Activated CD4-positive, alpha-beta memory T cell treated with anti-CD3 and anti-CD28 coated beads, Interleukin-2, amount 10 ng/mL, durations not matched to agents 7 days and 5 days (primary cell): ENCODE data around the gene CCDC88C. TPM values are rescaled to one million over a fixed set of nuclear protein-coding genes. Genes with fewer than 3 reads are reported as not detected.
A peak's percentile ranks its signal among the peaks of the same experiment; 100 is the strongest.

Experiments used
- CTCF ChIA-PET: fragments of 350-600 bp; sonication (Branson Sonifier 250); formaldehyde crosslinking; loops from one replicate; lab custom pipeline; 2021; ENCODE audit warnings: antibody characterized with exemption, inconsistent platforms; lab: Charles Lee
- POLR2A ChIA-PET: fragments of 350-600 bp; sonication (Branson Sonifier 250); formaldehyde crosslinking; loops from one replicate; lab custom pipeline; 2021; ENCODE audit warnings: antibody characterized with exemption; lab: Charles Lee
- DNase-seq: peaks from one replicate; pipeline ENCODE4 v3.0.0-alpha.2; 2020
- H3K27ac Mint-ChIP-seq: one replicate; pipeline ENCODE4 v1.8.0; 2021; ENCODE audit warnings: mild to moderate bottlenecking, mixed read lengths
- H3K27me3 Mint-ChIP-seq: one replicate; pipeline ENCODE4 v1.8.0; 2021; ENCODE audit warnings: mixed read lengths
- H3K36me3 Mint-ChIP-seq: one replicate; pipeline ENCODE4 v1.8.0; 2021; ENCODE audit warnings: low read depth, mixed read lengths
- H3K4me1 Mint-ChIP-seq: one replicate; pipeline ENCODE4 v1.8.0; 2021; ENCODE audit warnings: mixed read lengths
- H3K4me3 Mint-ChIP-seq: one replicate; pipeline ENCODE4 v1.8.0; 2021; ENCODE audit warnings: mild to moderate bottlenecking, mixed read lengths
- H3K9me3 Mint-ChIP-seq: one replicate; pipeline ENCODE4 v1.8.0; 2021; ENCODE audit warnings: mixed read lengths
- total RNA-seq, 2 experiments: library from RNA; stranded (reverse); gene quantifications; one replicate each; pipeline ENCODE4 v1.2.3, GENCODE V29; 2021

The CCDC88C gene
- total RNA-seq, 2 experiments from 2014 or later = 168 to 175 TPM

GRCh38 chr14:91245029-91245428, 172.6 kb downstream of the CCDC88C start:
- peaks cover 88% of the 10 kb centered on the region for H3K36me3 Mint-ChIP-seq
- H3K9me3 Mint-ChIP-seq = no peaks in the 10 kb centered on the region
- peaks cover 82% of the 10 kb centered on the region for H3K4me1 Mint-ChIP-seq
- peak overlapping the region; percentile 96 for H3K4me3 Mint-ChIP-seq
- no peaks in the 10 kb centered on the region for H3K27me3 Mint-ChIP-seq
- peak; percentile 91 for DNase-seq
- peak overlapping the region; percentile 97 for H3K27ac Mint-ChIP-seq
- ChIA-PET CTCF (interaction anchor here (1.1 to 6.6 kb wide), 12 partner anchors 9 to 342 kb away, joined by 3 to 66 read pairs (median 8); no protein-coding TSS in a partner anchor), POLR2A (interaction anchor here (0.6 to 18.3 kb wide), 27 partner anchors 12 to 877 kb away, joined by 3 to 886 read pairs (median 13); partner anchors contain the start of genes CALM1, CCDC88C, CPSF2 and DGLUCY)

- ChIA-PET POLR2A (interaction anchor here (0.6 to 18.3 kb wide), 33 partner anchors 11 to 860 kb away, joined by 3 to 886 read pairs (median 8); partner anchors contain the start of genes CALM1, CCDC88C, DGLUCY and PPP4R3A), CTCF (interaction anchor here (0.9 to 6.6 kb wide), 14 partner anchors 9 to 342 kb away, joined by 3 to 66 read pairs (median 6); no protein-coding TSS in a partner anchor)
- peak within 1 kb of the TSS; percentile 97 for H3K27ac Mint-ChIP-seq
- peaks cover 82% of the 10 kb centered on the region for H3K4me1 Mint-ChIP-seq
- no peaks in the 10 kb centered on the region for H3K27me3 Mint-ChIP-seq
- no peaks in the 10 kb centered on the region for H3K9me3 Mint-ChIP-seq
- no peak for DNase-seq
- H3K36me3 Mint-ChIP-seq = peaks cover 88% of the 10 kb centered on the region
- peak within 1 kb of the TSS; percentile 96 for H3K4me3 Mint-ChIP-seq
Measured at GRCh38 chr14:91244501-91244901, 173.1 kb downstream of the CCDC88C start, which contains the start of gene GPR68. Gene GPR68 (minus strand): TSS chr14:91244704. CDS start chr14:91235050, 9,654 bp downstream.

GRCh38 chr14:91243074-91243471, 174.5 kb downstream of the CCDC88C start:
- no peaks in the 10 kb centered on the region for H3K27me3 Mint-ChIP-seq
- peak overlapping the region; percentile 96 for H3K4me3 Mint-ChIP-seq
- peaks cover 84% of the 10 kb centered on the region for H3K4me1 Mint-ChIP-seq
- no peak for DNase-seq
- peak overlapping the region; percentile 97 for H3K27ac Mint-ChIP-seq
- ChIA-PET CTCF (interaction anchor here (0.7 to 6.6 kb wide), 12 partner anchors 9 to 484 kb away, joined by 3 to 66 read pairs (median 8); no protein-coding TSS in a partner anchor), POLR2A (interaction anchor here (0.8 to 18.3 kb wide), 31 partner anchors 10 to 630 kb away, joined by 3 to 886 read pairs (median 12); partner anchors contain the start of genes CCDC88C, DGLUCY, PPP4R3A and RPS6KA5)
- H3K9me3 Mint-ChIP-seq = no peaks in the 10 kb centered on the region
- H3K36me3 Mint-ChIP-seq = peaks cover 92% of the 10 kb centered on the region

GRCh38 chr14:91242635-91243034, 175.0 kb downstream of the CCDC88C start:
- peak overlapping the region; percentile 96 for H3K4me3 Mint-ChIP-seq
- H3K4me1 Mint-ChIP-seq = peaks cover 84% of the 10 kb centered on the region
- H3K9me3 Mint-ChIP-seq = no peaks in the 10 kb centered on the region
- no peaks in the 10 kb centered on the region for H3K27me3 Mint-ChIP-seq
- ChIA-PET POLR2A (interaction anchor here (0.9 to 18.3 kb wide), 23 partner anchors 9 to 181 kb away, joined by 3 to 886 read pairs (median 18); partner anchors contain the start of genes CCDC88C, DGLUCY and RPS6KA5), CTCF (interaction anchor here (1.4 to 6.6 kb wide), 7 partner anchors 9 to 484 kb away, joined by 3 to 66 read pairs (median 6); no protein-coding TSS in a partner anchor)
- H3K27ac Mint-ChIP-seq = peak overlapping the region; percentile 97
- DNase-seq = no peak
- peaks cover 92% of the 10 kb centered on the region for H3K36me3 Mint-ChIP-seq

- DNase-seq = peak; percentile 56
- Mint-ChIP-seq H3K9me3 (no peaks in the 10 kb centered on the region), H3K4me3 (peak overlapping the region; percentile 96), H3K36me3 (peaks cover 91% of the 10 kb centered on the region), H3K27ac (peak overlapping the region; percentile 97), H3K27me3 (no peaks in the 10 kb centered on the region), H3K4me1 (peaks cover 83% of the 10 kb centered on the region)
- ChIA-PET CTCF (interaction anchor here (0.8 to 6.6 kb wide), 8 partner anchors 10 to 69 kb away, joined by 3 to 66 read pairs (median 7); no protein-coding TSS in a partner anchor), POLR2A (interaction anchor here (0.8 to 18.3 kb wide), 15 partner anchors 8 to 175 kb away, joined by 3 to 886 read pairs (median 46); partner anchors contain the start of genes CCDC88C and DGLUCY)
Measured at GRCh38 chr14:91241863-91242262, 175.8 kb downstream of the CCDC88C start.

- ChIA-PET CTCF (no interaction called here), POLR2A (interaction anchor here (0.8 to 18.3 kb wide), 6 partner anchors 8 to 179 kb away, joined by 3 to 886 read pairs (median 73); partner anchors contain the start of gene CCDC88C)
- H3K9me3 Mint-ChIP-seq = no peaks in the 10 kb centered on the region
- H3K27me3 Mint-ChIP-seq = no peaks in the 10 kb centered on the region
- peaks cover 92% of the 10 kb centered on the region for H3K36me3 Mint-ChIP-seq
- peaks cover 72% of the 10 kb centered on the region for H3K4me1 Mint-ChIP-seq
- H3K4me3 Mint-ChIP-seq = peak overlapping the region; percentile 96
- no peak for DNase-seq
- peak overlapping the region; percentile 55 for H3K27ac Mint-ChIP-seq
Measured at GRCh38 chr14:91238661-91239060, 179.0 kb downstream of the CCDC88C start.

GRCh38 chr14:91238085-91238484, 179.5 kb downstream of the CCDC88C start:
- POLR2A ChIA-PET = interaction anchor here (0.8 to 18.3 kb wide), 5 partner anchors 8 to 180 kb away, joined by 3 to 886 read pairs (median 142); partner anchors contain the start of gene CCDC88C
- no peak overlapping the region for H3K4me3 Mint-ChIP-seq

GRCh38 chr14:91237219-91237618, 180.4 kb downstream of the CCDC88C start:
- DNase-seq = no peak
- H3K27ac Mint-ChIP-seq = no peak overlapping the region
- no peaks in the 10 kb centered on the region for H3K27me3 Mint-ChIP-seq
- H3K4me1 Mint-ChIP-seq = peaks cover 73% of the 10 kb centered on the region
- H3K4me3 Mint-ChIP-seq = no peak overlapping the region
- H3K36me3 Mint-ChIP-seq = peaks cover 90% of the 10 kb centered on the region
- H3K9me3 Mint-ChIP-seq = no peaks in the 10 kb centered on the region
- CTCF ChIA-PET = no interaction called here
- POLR2A ChIA-PET = no interaction called here

More at GRCh38 chr14:91238085-91238484, 179.5 kb downstream of the CCDC88C start:
- Mint-ChIP-seq H3K27me3 (no peaks in the 10 kb centered on the region), H3K27ac (peak overlapping the region; percentile 55), H3K36me3 (peaks cover 92% of the 10 kb centered on the region), H3K4me1 (peaks cover 71% of the 10 kb centered on the region), H3K9me3 (no peaks in the 10 kb centered on the region)
- CTCF ChIA-PET = no interaction called here
- no peak for DNase-seq

- POLR2A ChIA-PET = interaction anchor here (1.0 to 5.1 kb wide), 3 partner anchors 8 to 16 kb away, joined by 4 to 89 read pairs (median 4); partner anchors contain the start of gene GPR68
- H3K36me3 Mint-ChIP-seq = peaks cover 90% of the 10 kb centered on the region
- peaks cover 79% of the 10 kb centered on the region for H3K4me1 Mint-ChIP-seq
- H3K4me3 Mint-ChIP-seq = no peak overlapping the region
- no peaks in the 10 kb centered on the region for H3K9me3 Mint-ChIP-seq
- CTCF ChIA-PET = no interaction called here
- H3K27ac Mint-ChIP-seq = peak overlapping the region; percentile 41
- H3K27me3 Mint-ChIP-seq = no peaks in the 10 kb centered on the region
- DNase-seq = no peak
Measured at GRCh38 chr14:91235841-91236240, 181.8 kb downstream of the CCDC88C start.

GRCh38 chr14:91234791-91235114, 182.9 kb downstream of the CCDC88C start:
- Mint-ChIP-seq H3K4me3 (peak overlapping the region; percentile 15), H3K27me3 (no peaks in the 10 kb centered on the region), H3K27ac (peak overlapping the region; percentile 52), H3K36me3 (peaks cover 88% of the 10 kb centered on the region), H3K9me3 (peaks cover 2% of the 10 kb centered on the region), H3K4me1 (peaks cover 79% of the 10 kb centered on the region)
- ChIA-PET POLR2A (interaction anchor here (1.1 to 5.1 kb wide), 2 partner anchors 9 to 17 kb away, joined by 4 to 89 read pairs; partner anchors contain the start of gene GPR68), CTCF (no interaction called here)
- no peak for DNase-seq

- H3K4me1 Mint-ChIP-seq = peaks cover 79% of the 10 kb centered on the region
- H3K4me3 Mint-ChIP-seq = peak overlapping the region; percentile 15
- peaks cover 2% of the 10 kb centered on the region for H3K9me3 Mint-ChIP-seq
- CTCF ChIA-PET = no interaction called here
- POLR2A ChIA-PET = interaction anchor here (1.1 to 5.1 kb wide), 2 partner anchors 10 to 11 kb away, joined by 3 to 89 read pairs; partner anchors contain the start of gene GPR68
- H3K27ac Mint-ChIP-seq = peak overlapping the region; percentile 52
- H3K36me3 Mint-ChIP-seq = peaks cover 83% of the 10 kb centered on the region
- no peaks in the 10 kb centered on the region for H3K27me3 Mint-ChIP-seq
- DNase-seq = no peak
Measured at GRCh38 chr14:91233936-91234790, 183.5 kb downstream of the CCDC88C start.

- ChIA-PET CTCF (interaction anchor here (0.7 kb wide), 1 partner anchor 14 kb away, joined by 3 read pairs; no protein-coding TSS in a partner anchor), POLR2A (interaction anchor here (5.1 kb wide), 1 partner anchor 11 kb away, joined by 89 read pairs; the partner anchor contains the start of gene GPR68)
- Mint-ChIP-seq H3K27me3 (no peaks in the 10 kb centered on the region), H3K4me3 (no peak overlapping the region), H3K4me1 (peaks cover 79% of the 10 kb centered on the region), H3K36me3 (peaks cover 70% of the 10 kb centered on the region), H3K27ac (peak overlapping the region; percentile 100), H3K9me3 (peaks cover 2% of the 10 kb centered on the region)
- DNase-seq = no peak
Measured at GRCh38 chr14:91232603-91233002, 185.0 kb downstream of the CCDC88C start.
